AG08396 (cell line): ENCODE data around the gene FAM78B.

Source experiments
- DNase-seq: peaks from one replicate; pipeline ENCODE4 v3.0.0; 2012; ENCODE audit warnings: low spot score, mixed read lengths

Gene FAM78B

GRCh38 chr1:166066107-166066506, 100.7 kb downstream of the FAM78B start:
- no peak for DNase-seq

GRCh38 chr1:166064951-166065350, 101.8 kb downstream of the FAM78B start:
- DNase-seq = no peak

- DNase-seq = no peak
Observed at GRCh38 chr1:166064313-166064926, 102.4 kb downstream of the FAM78B start.

GRCh38 chr1:166063701-166064100, 103.1 kb downstream of the FAM78B start:
- no peak for DNase-seq

- no peak for DNase-seq
Observed at GRCh38 chr1:166062421-166063070, 104.3 kb downstream of the FAM78B start.

- no peak for DNase-seq
Observed at GRCh38 chr1:166057650-166058049, 109.2 kb downstream of the FAM78B start.

GRCh38 chr1:166053395-166053794, 113.4 kb downstream of the FAM78B start:
- no peak for DNase-seq

GRCh38 chr1:166040202-166040997, 126.4 kb downstream of the FAM78B start:
- DNase-seq = no peak

GRCh38 chr1:166039436-166040201, 127.2 kb downstream of the FAM78B start:
- DNase-seq = no peak

- no peak for DNase-seq
Observed at GRCh38 chr1:166036092-166036491, 130.7 kb downstream of the FAM78B start.

GRCh38 chr1:166032572-166033371, 134.0 kb downstream of the FAM78B start:
- DNase-seq = no peak

GRCh38 chr1:166031932-166032571, 134.7 kb downstream of the FAM78B start:
- no peak for DNase-seq

- no peak for DNase-seq
Observed at GRCh38 chr1:166029196-166029945, 137.4 kb downstream of the FAM78B start.

- no peak for DNase-seq
Observed at GRCh38 chr1:166026555-166026954, 140.2 kb downstream of the FAM78B start.

- DNase-seq = no peak
Observed at GRCh38 chr1:166026143-166026542, 140.7 kb downstream of the FAM78B start.

GRCh38 chr1:166020210-166020609, 146.6 kb downstream of the FAM78B start:
- DNase-seq = no peak
